ENCODE measurements around the gene TRIM54.

The TRIM54 gene

DNA sequence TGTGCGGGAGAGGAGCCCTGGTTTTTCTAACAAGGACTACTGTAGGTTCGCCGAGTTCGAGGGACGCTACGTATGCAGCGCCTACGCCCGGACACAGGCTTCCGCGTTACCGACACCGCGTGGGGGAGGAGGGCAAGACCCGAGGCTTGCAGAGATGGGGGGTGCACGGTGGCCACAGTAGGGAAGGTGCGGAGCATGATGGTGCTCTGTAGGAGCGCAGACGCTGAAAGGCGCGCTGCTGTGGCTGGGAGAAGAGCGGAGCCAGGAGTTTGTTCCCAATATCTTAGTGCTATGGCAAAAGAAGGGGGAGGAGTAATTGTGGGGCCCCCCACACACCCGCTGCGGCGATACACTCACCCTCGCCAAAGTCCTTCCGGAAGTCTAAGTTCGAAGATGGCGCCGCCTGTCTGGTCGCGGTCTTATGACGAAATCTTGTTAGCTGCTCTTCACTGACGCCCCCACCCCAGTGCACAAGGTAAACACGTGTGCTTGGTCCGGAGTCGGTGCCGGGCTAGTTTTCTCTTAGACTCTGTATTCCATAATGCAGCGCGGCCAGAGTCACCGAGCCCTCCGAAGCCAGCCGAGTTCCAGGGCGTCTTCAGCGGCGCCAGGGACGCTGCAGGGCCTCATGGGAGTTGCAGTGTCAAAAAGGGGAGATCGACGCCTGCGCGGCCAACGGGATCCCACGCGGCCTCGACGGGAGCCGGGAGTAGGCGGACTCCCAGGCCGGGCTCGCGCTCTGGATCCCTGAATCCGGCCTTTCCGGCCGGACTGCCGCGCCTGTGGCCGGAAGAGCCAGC, 74.4 kb downstream of the TRIM54 start, which contains the start of gene GTF3C2 (continued):
- TF ChIP-seq, protein P1, sequence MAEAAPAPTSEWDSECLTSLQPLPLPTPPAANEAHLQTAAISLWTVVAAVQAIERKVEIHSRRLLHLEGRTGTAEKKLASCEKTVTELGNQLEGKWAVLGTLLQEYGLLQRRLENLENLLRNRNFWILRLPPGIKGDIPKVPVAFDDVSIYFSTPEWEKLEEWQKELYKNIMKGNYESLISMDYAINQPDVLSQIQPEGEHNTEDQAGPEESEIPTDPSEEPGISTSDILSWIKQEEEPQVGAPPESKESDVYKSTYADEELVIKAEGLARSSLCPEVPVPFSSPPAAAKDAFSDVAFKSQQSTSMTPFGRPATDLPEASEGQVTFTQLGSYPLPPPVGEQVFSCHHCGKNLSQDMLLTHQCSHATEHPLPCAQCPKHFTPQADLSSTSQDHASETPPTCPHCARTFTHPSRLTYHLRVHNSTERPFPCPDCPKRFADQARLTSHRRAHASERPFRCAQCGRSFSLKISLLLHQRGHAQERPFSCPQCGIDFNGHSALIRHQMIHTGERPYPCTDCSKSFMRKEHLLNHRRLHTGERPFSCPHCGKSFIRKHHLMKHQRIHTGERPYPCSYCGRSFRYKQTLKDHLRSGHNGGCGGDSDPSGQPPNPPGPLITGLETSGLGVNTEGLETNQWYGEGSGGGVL (tag by site-specific recombination; IDR thresholded peaks at IDR 0.05) = peak; percentile 45
- TF ChIP-seq ZNF658 (tag by site-specific recombination; IDR thresholded peaks at IDR 0.05) = no peak
- TF ChIP-seq, protein P2, sequence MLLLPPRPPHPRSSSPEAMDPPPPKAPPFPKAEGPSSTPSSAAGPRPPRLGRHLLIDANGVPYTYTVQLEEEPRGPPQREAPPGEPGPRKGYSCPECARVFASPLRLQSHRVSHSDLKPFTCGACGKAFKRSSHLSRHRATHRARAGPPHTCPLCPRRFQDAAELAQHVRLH (tag by site-specific recombination; IDR thresholded peaks at IDR 0.05) = no peak; the same call in 1 of the 2 replicates
- no peak for TF ChIP-seq WT1 (tag by site-specific recombination; IDR thresholded peaks at IDR 0.05)
- TF ChIP-seq ZNF670 (tag by site-specific recombination; IDR thresholded peaks at IDR 0.05; ENCODE audit: low read depth) = no peak
- TF ChIP-seq ZFP3 (tag by site-specific recombination; IDR thresholded peaks at IDR 0.05; ENCODE audit: low read depth) = no peak
- TF ChIP-seq ZBTB17 (tag by site-specific recombination; IDR thresholded peaks at IDR 0.05) = peak; percentile 99
- TF ChIP-seq, protein P3, sequence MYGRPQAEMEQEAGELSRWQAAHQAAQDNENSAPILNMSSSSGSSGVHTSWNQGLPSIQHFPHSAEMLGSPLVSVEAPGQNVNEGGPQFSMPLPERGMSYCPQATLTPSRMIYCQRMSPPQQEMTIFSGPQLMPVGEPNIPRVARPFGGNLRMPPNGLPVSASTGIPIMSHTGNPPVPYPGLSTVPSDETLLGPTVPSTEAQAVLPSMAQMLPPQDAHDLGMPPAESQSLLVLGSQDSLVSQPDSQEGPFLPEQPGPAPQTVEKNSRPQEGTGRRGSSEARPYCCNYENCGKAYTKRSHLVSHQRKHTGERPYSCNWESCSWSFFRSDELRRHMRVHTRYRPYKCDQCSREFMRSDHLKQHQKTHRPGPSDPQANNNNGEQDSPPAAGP (tag by site-specific recombination; IDR thresholded peaks at IDR 0.05) = peak; percentile 51; the same call in 1 of the 2 replicates
- TF ChIP-seq, protein P4, sequence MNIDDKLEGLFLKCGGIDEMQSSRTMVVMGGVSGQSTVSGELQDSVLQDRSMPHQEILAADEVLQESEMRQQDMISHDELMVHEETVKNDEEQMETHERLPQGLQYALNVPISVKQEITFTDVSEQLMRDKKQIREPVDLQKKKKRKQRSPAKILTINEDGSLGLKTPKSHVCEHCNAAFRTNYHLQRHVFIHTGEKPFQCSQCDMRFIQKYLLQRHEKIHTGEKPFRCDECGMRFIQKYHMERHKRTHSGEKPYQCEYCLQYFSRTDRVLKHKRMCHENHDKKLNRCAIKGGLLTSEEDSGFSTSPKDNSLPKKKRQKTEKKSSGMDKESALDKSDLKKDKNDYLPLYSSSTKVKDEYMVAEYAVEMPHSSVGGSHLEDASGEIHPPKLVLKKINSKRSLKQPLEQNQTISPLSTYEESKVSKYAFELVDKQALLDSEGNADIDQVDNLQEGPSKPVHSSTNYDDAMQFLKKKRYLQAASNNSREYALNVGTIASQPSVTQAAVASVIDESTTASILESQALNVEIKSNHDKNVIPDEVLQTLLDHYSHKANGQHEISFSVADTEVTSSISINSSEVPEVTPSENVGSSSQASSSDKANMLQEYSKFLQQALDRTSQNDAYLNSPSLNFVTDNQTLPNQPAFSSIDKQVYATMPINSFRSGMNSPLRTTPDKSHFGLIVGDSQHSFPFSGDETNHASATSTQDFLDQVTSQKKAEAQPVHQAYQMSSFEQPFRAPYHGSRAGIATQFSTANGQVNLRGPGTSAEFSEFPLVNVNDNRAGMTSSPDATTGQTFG (tag by site-specific recombination; IDR thresholded peaks at IDR 0.05; ENCODE audit: borderline replicate concordance) = no peak
- TF ChIP-seq ZXDB (tag by site-specific recombination; IDR thresholded peaks at IDR 0.05) = peak; percentile 79; the same call in 1 of the 2 replicates
- TF ChIP-seq ZNF37A (tag by site-specific recombination; IDR thresholded peaks at IDR 0.05) = no peak
- TF ChIP-seq ZNF660 (tag by site-specific recombination; IDR thresholded peaks at IDR 0.05) = peak; percentile 32; the same call in 1 of the 2 replicates
- TF ChIP-seq, protein P5, sequence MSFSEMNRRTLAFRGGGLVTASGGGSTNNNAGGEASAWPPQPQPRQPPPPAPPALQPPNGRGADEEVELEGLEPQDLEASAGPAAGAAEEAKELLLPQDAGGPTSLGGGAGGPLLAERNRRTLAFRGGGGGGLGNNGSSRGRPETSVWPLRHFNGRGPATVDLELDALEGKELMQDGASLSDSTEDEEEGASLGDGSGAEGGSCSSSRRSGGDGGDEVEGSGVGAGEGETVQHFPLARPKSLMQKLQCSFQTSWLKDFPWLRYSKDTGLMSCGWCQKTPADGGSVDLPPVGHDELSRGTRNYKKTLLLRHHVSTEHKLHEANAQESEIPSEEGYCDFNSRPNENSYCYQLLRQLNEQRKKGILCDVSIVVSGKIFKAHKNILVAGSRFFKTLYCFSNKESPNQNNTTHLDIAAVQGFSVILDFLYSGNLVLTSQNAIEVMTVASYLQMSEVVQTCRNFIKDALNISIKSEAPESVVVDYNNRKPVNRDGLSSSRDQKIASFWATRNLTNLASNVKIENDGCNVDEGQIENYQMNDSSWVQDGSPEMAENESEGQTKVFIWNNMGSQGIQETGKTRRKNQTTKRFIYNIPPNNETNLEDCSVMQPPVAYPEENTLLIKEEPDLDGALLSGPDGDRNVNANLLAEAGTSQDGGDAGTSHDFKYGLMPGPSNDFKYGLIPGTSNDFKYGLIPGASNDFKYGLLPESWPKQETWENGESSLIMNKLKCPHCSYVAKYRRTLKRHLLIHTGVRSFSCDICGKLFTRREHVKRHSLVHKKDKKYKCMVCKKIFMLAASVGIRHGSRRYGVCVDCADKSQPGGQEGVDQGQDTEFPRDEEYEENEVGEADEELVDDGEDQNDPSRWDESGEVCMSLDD (tag by site-specific recombination; IDR thresholded peaks at IDR 0.05) = peak; percentile 85
- TF ChIP-seq KLF7 (tag by site-specific recombination; IDR thresholded peaks at IDR 0.05; ENCODE audit: borderline replicate concordance) = 0 out of 2 replicates have a peak, but pooled peaks have one; percentile 22
- TF ChIP-seq ZNF18 (tag by site-specific recombination; IDR thresholded peaks at IDR 0.05) = no peak
- TF ChIP-seq ZNF837 (tag by site-specific recombination; IDR thresholded peaks at IDR 0.05) = no peak
- TF ChIP-seq EGR2 (tag by site-specific recombination; IDR thresholded peaks at IDR 0.05; ENCODE audit: low read depth) = peak; percentile 67
- TF ChIP-seq ZNF311 (tag by site-specific recombination; IDR thresholded peaks at IDR 0.05; ENCODE audit: borderline replicate concordance) = no peak
- TF ChIP-seq, protein P6, sequence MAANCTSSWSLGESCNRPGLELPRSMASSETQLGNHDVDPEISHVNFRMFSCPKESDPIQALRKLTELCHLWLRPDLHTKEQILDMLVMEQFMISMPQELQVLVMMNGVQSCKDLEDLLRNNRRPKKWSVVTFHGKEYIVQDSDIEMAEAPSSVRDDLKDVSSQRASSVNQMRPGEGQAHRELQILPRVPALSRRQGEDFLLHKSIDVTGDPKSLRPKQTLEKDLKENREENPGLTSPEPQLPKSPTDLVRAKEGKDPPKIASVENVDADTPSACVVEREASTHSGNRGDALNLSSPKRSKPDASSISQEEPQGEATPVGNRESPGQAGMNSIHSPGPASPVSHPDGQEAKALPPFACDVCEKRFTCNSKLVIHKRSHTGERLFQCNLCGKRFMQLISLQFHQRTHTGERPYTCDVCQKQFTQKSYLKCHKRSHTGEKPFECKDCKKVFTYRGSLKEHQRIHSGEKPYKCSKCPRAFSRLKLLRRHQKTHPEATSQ (tag by site-specific recombination; IDR thresholded peaks at IDR 0.05) = no peak
- no peak for TF ChIP-seq ZNF112 (tag by site-specific recombination; IDR thresholded peaks at IDR 0.05)
- TF ChIP-seq ZBTB6 (tag by site-specific recombination; IDR thresholded peaks at IDR 0.05) = 0 out of 2 replicates have a peak, but pooled peaks have one; percentile 10
- TF ChIP-seq ZNF639 (tag by site-specific recombination; IDR thresholded peaks at IDR 0.05) = no peak; the same call in 1 of the 2 replicates
- TF ChIP-seq ZNF530 (tag by site-specific recombination; IDR thresholded peaks at IDR 0.05; ENCODE audit: low read depth) = no peak
- TF ChIP-seq ZNF549 (tag by site-specific recombination; IDR thresholded peaks at IDR 0.05) = no peak
